ENCODE results near the gene APLP2.

APLP2 gene

GRCh38 chr11:130063451-130063850 is 6.2 kb upstream of the APLP2 start:
- H4K20me1 ChIP-seq = no peaks in the 10 kb centered on the region
- peak overlapping the region in 3 of 11 experiments; percentile 67 to 93 (median 75); a peak in 4 of 22 replicates for H3K4me2 ChIP-seq
- H3K36me3 ChIP-seq = no peaks in the 10 kb centered on the region
- no peak overlapping the region for H3K9ac ChIP-seq
- no peaks in the 10 kb centered on the region for H3K9me3 ChIP-seq (replicated peaks in 1 of 11)
- peaks cover 30 to 53% (median 38%) of the 10 kb centered on the region in 10 experiments for H3K4me1 ChIP-seq
- no peak overlapping the region for H3K4me3 ChIP-seq
- H3K27ac ChIP-seq = no peak overlapping the region
- no peak for TF ChIP-seq Cebpa-rat (IDR thresholded peaks at IDR 0.05)
- peaks cover 0 to 11% (median 5%) of the 10 kb centered on the region in 11 experiments; a peak in 7 of 22 replicates for H3K27me3 ChIP-seq

GRCh38 chr11:130064596-130064995 is 5.1 kb upstream of the APLP2 start:
- H3K9me3 ChIP-seq (replicated peaks in 1 of 11) = no peaks in the 10 kb centered on the region
- H3K4me2 ChIP-seq = peak overlapping the region; percentile 51 to 93 (median 57)
- H3K27me3 ChIP-seq = peaks cover 0 to 16% (median 6%) of the 10 kb centered on the region in 11 experiments; a peak in 7 of 22 replicates
- H3K9ac ChIP-seq = no peak overlapping the region
- no peaks in the 10 kb centered on the region for H4K20me1 ChIP-seq
- no peak overlapping the region for H3K27ac ChIP-seq
- TF ChIP-seq Cebpa-rat (IDR thresholded peaks at IDR 0.05) = no peak
- H3K4me3 ChIP-seq = no peak overlapping the region
- H3K36me3 ChIP-seq = no peaks in the 10 kb centered on the region
- H3K4me1 ChIP-seq = peaks cover 38 to 59% (median 45%) of the 10 kb centered on the region in 10 experiments

- peaks cover 42 to 59% (median 47%) of the 10 kb centered on the region in 10 experiments for H3K4me1 ChIP-seq
- no peaks in the 10 kb centered on the region for H3K36me3 ChIP-seq
- H4K20me1 ChIP-seq = peaks cover 5 to 17% (median 15%) of the 10 kb centered on the region in 11 experiments; a peak in 21 of 22 replicates
- peak overlapping the region in 1 of 10 experiments; percentile 15; a peak in 1 of 20 replicates for H3K4me3 ChIP-seq
- H3K9ac ChIP-seq = peak overlapping the region in 5 of 11 experiments; percentile 7 to 47 (median 15); a peak in 6 of 22 replicates
- 0 out of 22 replicates have a peak overlapping the region, but pooled peaks of 1 of the 11 experiments have one; percentile 25 for H3K27ac ChIP-seq
- H3K9me3 ChIP-seq (replicated peaks in 1 of 11) = no peaks in the 10 kb centered on the region
- peak overlapping the region; percentile 47 to 93 (median 77) for H3K4me2 ChIP-seq
- peaks cover 0 to 27% (median 15%) of the 10 kb centered on the region in 11 experiments; a peak in 16 of 22 replicates for H3K27me3 ChIP-seq
- no peak for TF ChIP-seq Cebpa-rat (IDR thresholded peaks at IDR 0.05)
Measured at GRCh38 chr11:130066338-130066737, 3.4 kb upstream of the APLP2 start.

- TF ChIP-seq Cebpa-rat (IDR thresholded peaks at IDR 0.05) = no peak
Measured at GRCh38 chr11:130068546-130068985, 1.1 kb upstream of the APLP2 start.

GRCh38 chr11:130068986-130069658 is 572 bp upstream of the APLP2 start:
- TF ChIP-seq Cebpa-rat (IDR thresholded peaks at IDR 0.05) = no peak
- Histone ChIP-seq H4K20me1 (peaks cover 33 to 45% (median 43%) of the 10 kb centered on the region in 11 experiments), H3K4me1 (peaks cover 45 to 75% (median 58%) of the 10 kb centered on the region in 10 experiments), H3K27me3 (peaks cover 0 to 42% (median 28%) of the 10 kb centered on the region in 11 experiments; a peak in 16 of 22 replicates), H3K9ac (peak overlapping the region; percentile 71 to 98 (median 83)), H3K4me3 (peak overlapping the region; percentile 91 to 100 (median 94)), H3K4me2 (peak overlapping the region; percentile 84 to 99 (median 92)), H3K36me3 (peaks cover 0 to 8% (median 0%) of the 10 kb centered on the region in 11 experiments; a peak in 5 of 22 replicates), H3K9me3 (replicated peaks in 1 of 11) (no peaks in the 10 kb centered on the region), H3K27ac (peak overlapping the region; percentile 64 to 92 (median 78))

More at GRCh38 chr11:130068546-130068985, 1.1 kb upstream of the APLP2 start:
- Histone ChIP-seq H3K36me3 (peaks cover 0 to 3% (median 0%) of the 10 kb centered on the region in 11 experiments; a peak in 2 of 22 replicates), H3K27ac (peak overlapping the region; percentile 64 to 92 (median 78); a peak in 20 of 22 replicates), H4K20me1 (peaks cover 27 to 39% (median 38%) of the 10 kb centered on the region in 11 experiments), H3K4me2 (peak overlapping the region; percentile 84 to 99 (median 92)), H3K9me3 (replicated peaks in 1 of 11) (no peaks in the 10 kb centered on the region), H3K27me3 (peaks cover 0 to 42% (median 28%) of the 10 kb centered on the region in 11 experiments; a peak in 16 of 22 replicates), H3K4me3 (peak overlapping the region; percentile 91 to 100 (median 94)), H3K4me1 (peaks cover 45 to 75% (median 59%) of the 10 kb centered on the region in 10 experiments), H3K9ac (peak overlapping the region; percentile 71 to 98 (median 83))

GRCh38 chr11:130070109-130070845 is 583 bp downstream of the APLP2 start:
- H3K9me3 ChIP-seq (replicated peaks in 1 of 11) = no peaks in the 10 kb centered on the region
- peak overlapping the region; percentile 89 to 98 (median 90) for H3K27ac ChIP-seq
- TF ChIP-seq Cebpa-rat (IDR thresholded peaks at IDR 0.05) = no peak
- H3K9ac ChIP-seq = peak overlapping the region; percentile 93 to 100 (median 97)
- H4K20me1 ChIP-seq = peaks cover 44 to 56% (median 54%) of the 10 kb centered on the region in 11 experiments
- H3K4me1 ChIP-seq = peaks cover 34 to 75% (median 47%) of the 10 kb centered on the region in 10 experiments
- H3K4me3 ChIP-seq = peak overlapping the region; percentile 91 to 100 (median 94)
- H3K36me3 ChIP-seq = peaks cover 0 to 20% (median 5%) of the 10 kb centered on the region in 11 experiments; a peak in 8 of 22 replicates
- peak overlapping the region; percentile 43 to 95 (median 88); a peak in 21 of 22 replicates for H3K4me2 ChIP-seq
- H3K27me3 ChIP-seq = peaks cover 0 to 42% (median 28%) of the 10 kb centered on the region in 11 experiments; a peak in 16 of 22 replicates

- Histone ChIP-seq H3K4me3 (peak overlapping the region; percentile 91 to 100 (median 94)), H3K36me3 (peaks cover 0 to 25% (median 8%) of the 10 kb centered on the region in 11 experiments; a peak in 8 of 22 replicates), H3K4me1 (peaks cover 33 to 75% (median 43%) of the 10 kb centered on the region in 10 experiments), H3K27me3 (peaks cover 0 to 42% (median 28%) of the 10 kb centered on the region in 11 experiments; a peak in 16 of 22 replicates), H3K4me2 (peak overlapping the region; percentile 86 to 98 (median 91)), H4K20me1 (peaks cover 50 to 62% (median 59%) of the 10 kb centered on the region in 11 experiments), H3K9ac (peak overlapping the region; percentile 93 to 100 (median 97)), H3K27ac (peak overlapping the region in 10 of 11 experiments; percentile 89 to 98 (median 91); a peak in 18 of 22 replicates), H3K9me3 (replicated peaks in 1 of 11) (no peaks in the 10 kb centered on the region)
- TF ChIP-seq Cebpa-rat (IDR thresholded peaks at IDR 0.05) = no peak
Measured at GRCh38 chr11:130070846-130071200, 1.1 kb downstream of the APLP2 start.

GRCh38 chr11:130071211-130071712 is 1.6 kb downstream of the APLP2 start:
- H3K4me1 ChIP-seq = peaks cover 28 to 75% (median 39%) of the 10 kb centered on the region in 10 experiments
- peaks cover 54 to 66% (median 64%) of the 10 kb centered on the region in 11 experiments for H4K20me1 ChIP-seq
- peak overlapping the region in 4 of 11 experiments; percentile 39 to 98 (median 96); a peak in 7 of 22 replicates for H3K27ac ChIP-seq

More at GRCh38 chr11:130071211-130071712, 1.6 kb downstream of the APLP2 start:
- no peak for TF ChIP-seq Cebpa-rat (IDR thresholded peaks at IDR 0.05)
- Histone ChIP-seq H3K36me3 (peaks cover 0 to 27% (median 8%) of the 10 kb centered on the region in 11 experiments; a peak in 8 of 22 replicates), H3K4me2 (peak overlapping the region; percentile 86 to 98 (median 91)), H3K9ac (peak overlapping the region; percentile 50 to 100 (median 97)), H3K27me3 (peaks cover 0 to 42% (median 28%) of the 10 kb centered on the region in 11 experiments; a peak in 16 of 22 replicates), H3K9me3 (replicated peaks in 1 of 11) (no peaks in the 10 kb centered on the region), H3K4me3 (peak overlapping the region; percentile 91 to 100 (median 94))

All from BLaER1 treated with 17β-estradiol and CSF1 and Interleukin-3, amounts not matched to agents 10 nM and 100 nM (cell line).